IPS-18a (cell line): Measurements from ENCODE around the gene CBY3.
"Not testable (repeated sequence)": the region's sequence is repeated elsewhere in the genome, so short reads cannot be mapped to it uniquely, and the experiment has no call there.

Experiments used
- H3K27ac ChIP-seq: one replicate; pipeline ENCODE4 v1.5.1; 2013; ENCODE audit warnings: low read length
- H3K27me3 ChIP-seq: one replicate; pipeline ENCODE4 v1.6.1; 2013; ENCODE audit warnings: mild to moderate bottlenecking, low read length; ENCODE audit not compliant: control insufficient read depth, insufficient read depth
- H3K36me3 ChIP-seq: one replicate; pipeline ENCODE4 v1.6.1; 2013; ENCODE audit warnings: low read depth, low read length; ENCODE audit not compliant: control insufficient read depth
- H3K4me1 ChIP-seq: one replicate; pipeline ENCODE4 v1.6.1; 2013; ENCODE audit warnings: low read depth, low read length; ENCODE audit not compliant: control insufficient read depth
- H3K4me3 ChIP-seq: one replicate; pipeline ENCODE4 v1.5.1; 2013; ENCODE audit warnings: low read length
- H3K9ac ChIP-seq: one replicate; pipeline ENCODE4 v1.6.1; 2013; ENCODE audit warnings: mild to moderate bottlenecking, low read length, moderate library complexity
- H3K9me3 ChIP-seq: one replicate; pipeline ENCODE4 v1.6.1; 2013; ENCODE audit warnings: low read depth, low read length; ENCODE audit not compliant: control insufficient read depth

CBY3 gene

DNA sequence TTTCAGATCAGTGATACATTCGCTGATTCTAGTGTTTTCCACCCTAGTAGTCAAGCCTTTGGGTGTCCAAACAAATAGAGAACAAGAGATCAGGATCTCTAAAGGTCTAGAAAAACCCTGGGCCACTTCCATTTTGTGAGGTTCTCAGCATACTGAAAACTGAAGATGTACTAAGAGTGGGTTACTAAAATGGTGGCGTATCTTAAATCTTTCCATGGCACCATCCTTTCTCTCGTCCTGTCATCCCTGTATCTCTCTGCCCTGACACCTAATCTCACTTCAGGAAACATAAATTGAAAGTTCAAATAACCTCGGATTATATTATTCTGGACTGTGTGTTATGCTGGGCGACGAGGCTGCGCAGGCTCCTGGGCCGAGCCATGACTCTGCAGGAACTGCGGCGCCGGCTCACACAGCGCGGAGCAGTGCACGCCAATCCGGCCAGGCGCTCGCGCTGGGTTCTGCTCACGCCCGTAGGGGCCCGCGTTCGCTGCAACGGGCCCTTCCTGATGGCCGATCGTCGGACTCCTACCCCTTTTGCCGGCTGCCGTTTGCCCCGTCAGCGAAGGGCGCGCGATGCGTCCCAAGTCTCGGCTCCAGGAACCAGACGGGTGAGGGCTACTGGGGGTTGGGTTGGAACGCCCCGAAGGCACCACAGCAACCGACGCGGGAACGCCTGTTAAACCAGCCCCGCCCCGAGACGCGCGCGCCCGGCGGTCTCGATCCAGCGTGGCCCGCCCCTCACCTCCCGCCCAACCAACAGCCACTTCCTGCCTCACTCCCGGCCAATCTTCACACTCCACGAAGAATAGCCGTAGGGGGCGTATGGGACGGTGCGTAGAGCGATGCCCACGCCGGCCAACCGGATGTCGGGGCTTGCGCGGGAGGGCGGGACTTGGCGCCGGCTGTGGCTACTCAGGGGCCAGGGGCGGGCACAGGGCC, 17.4 kb upstream of the CBY3 start:
- no peaks in the 10 kb centered on the region for H3K9me3 ChIP-seq
- H3K4me1 ChIP-seq = peaks cover 5% of the 10 kb centered on the region
- H3K9ac ChIP-seq = peak overlapping the region; percentile 97
- H3K27me3 ChIP-seq = no peaks in the 10 kb centered on the region
- peaks cover 6% of the 10 kb centered on the region for H3K36me3 ChIP-seq
- peak overlapping the region; percentile 95 for H3K4me3 ChIP-seq
- peak overlapping the region; percentile 92 for H3K27ac ChIP-seq

DNA sequence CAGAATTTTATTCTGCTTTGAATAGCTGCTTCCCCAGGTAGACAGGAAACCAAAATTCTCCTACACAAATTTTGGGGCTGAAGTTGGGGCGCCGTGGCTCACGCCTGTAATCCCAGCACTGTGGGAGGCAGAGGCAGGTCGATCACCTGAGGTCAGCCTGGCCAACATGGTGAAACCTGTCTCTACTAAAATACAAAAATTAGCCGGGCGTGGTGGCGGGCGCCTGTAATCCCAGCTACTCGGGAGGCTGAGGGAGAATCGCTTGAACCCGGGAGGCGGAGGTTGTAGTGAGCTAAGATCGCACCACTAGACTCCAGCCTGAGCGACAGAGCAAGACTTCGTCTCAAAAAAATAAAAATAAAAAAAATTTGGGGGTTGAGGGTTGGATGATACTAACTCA, 16.7 kb upstream of the CBY3 start:
- H3K4me1 ChIP-seq, H3K9me3 ChIP-seq, H3K27me3 ChIP-seq, H3K36me3 ChIP-seq: not testable (repeated sequence)
- Histone ChIP-seq H3K9ac (peak overlapping the region; percentile 97), H3K4me3 (peak overlapping the region; percentile 95), H3K27ac (peak overlapping the region; percentile 92)

GRCh38 chr5:179697108-179697507, 16.3 kb upstream of the CBY3 start:
- Histone ChIP-seq H3K9ac (no peak overlapping the region), H3K27me3 (no peaks in the 10 kb centered on the region), H3K4me3 (no peak overlapping the region), H3K36me3 (peaks cover 6% of the 10 kb centered on the region), H3K27ac (no peak overlapping the region), H3K4me1 (peaks cover 5% of the 10 kb centered on the region), H3K9me3 (no peaks in the 10 kb centered on the region)

DNA sequence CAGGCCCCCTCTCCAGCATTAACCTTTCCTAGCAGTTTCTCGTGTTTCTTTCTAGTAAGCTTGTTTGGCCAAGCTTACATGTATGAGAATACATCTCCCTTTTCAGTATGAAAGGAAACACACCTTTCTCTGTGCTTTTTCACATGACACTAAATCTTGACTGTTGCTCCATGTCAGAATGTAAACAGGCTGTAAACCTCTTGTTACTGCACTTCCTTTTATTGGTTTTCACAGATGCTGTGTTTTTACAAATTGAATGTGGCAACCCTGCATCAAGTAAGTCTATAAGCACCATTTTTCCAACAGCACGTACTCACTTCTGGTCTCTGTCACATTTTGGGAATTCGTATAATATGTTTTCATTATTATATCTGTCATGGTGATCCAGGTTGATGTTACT, 15.8 kb upstream of the CBY3 start:
- Histone ChIP-seq H3K9ac (no peak overlapping the region), H3K27me3 (no peaks in the 10 kb centered on the region), H3K27ac (no peak overlapping the region), H3K36me3 (peaks cover 6% of the 10 kb centered on the region), H3K4me3 (no peak overlapping the region), H3K9me3 (no peaks in the 10 kb centered on the region), H3K4me1 (peaks cover 5% of the 10 kb centered on the region)

- Histone ChIP-seq H3K9me3 (no peaks in the 10 kb centered on the region), H3K4me3 (no peak overlapping the region), H3K27ac (no peak overlapping the region), H3K36me3 (no peaks in the 10 kb centered on the region), H3K9ac (no peak overlapping the region), H3K27me3 (no peaks in the 10 kb centered on the region), H3K4me1 (no peaks in the 10 kb centered on the region)
Observed at GRCh38 chr5:179694561-179694960, 13.7 kb upstream of the CBY3 start.

DNA sequence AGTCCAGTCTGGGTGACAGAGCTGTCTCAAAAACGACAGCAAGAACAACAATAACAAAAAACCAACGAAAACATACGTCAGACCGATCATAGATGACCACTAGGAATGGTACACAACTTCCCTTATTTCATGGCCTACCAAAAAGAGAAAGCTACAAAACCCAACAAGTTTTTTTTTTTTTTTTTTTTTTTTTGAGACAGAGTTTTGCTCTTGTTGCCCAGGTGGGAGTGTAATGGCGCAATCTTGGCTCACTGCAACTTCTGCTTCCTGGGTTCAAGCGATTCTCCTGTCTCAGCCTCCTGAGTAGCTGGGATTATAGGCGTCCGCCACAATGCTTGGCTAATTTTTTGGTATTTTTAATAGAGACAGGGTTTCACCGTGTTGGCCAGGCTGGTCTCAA, 8.4 kb upstream of the CBY3 start:
- H3K4me1 ChIP-seq, H3K9me3 ChIP-seq, H3K27me3 ChIP-seq, H3K27ac ChIP-seq, H3K36me3 ChIP-seq, H3K4me3 ChIP-seq, H3K9ac ChIP-seq: not testable (repeated sequence)

DNA sequence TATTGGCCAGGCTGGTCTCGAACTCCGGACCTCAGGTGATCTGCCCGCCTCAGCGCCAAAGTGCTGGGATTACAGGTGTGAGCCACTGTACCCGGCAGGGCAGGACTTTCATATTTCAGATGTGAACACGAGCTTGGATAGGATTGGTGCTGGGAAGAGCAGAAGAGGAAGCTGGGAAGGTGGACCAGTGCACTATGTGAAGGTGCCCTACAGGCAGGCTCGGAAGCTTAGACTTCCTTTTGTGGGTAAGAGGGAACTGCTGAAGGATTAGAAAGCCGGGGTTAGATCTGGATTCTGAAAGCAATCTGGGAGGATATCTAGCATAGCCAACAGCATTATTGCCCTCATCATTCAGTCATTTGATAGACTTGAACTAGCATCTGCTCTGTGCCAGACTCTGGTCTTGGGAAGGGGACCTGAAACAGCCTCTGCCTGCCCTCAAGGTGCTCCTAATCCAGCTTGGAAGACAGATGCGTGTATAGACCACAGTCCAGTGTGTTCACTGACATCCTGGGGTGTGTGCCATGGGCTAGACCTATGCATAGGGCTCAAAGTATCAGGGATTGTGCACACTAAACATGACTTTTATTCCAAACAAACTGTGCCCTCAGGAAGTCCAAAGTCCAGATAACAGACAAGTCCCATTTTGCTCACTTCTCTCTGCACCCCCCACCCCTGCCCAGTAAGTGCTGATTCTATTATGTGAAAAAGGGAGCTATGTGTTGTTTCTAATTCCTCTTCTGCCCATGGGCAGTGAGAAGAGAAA, 637 bp downstream of the CBY3 start:
- no peak overlapping the region for H3K4me3 ChIP-seq
- no peaks in the 10 kb centered on the region for H3K36me3 ChIP-seq
- H3K9ac ChIP-seq = no peak overlapping the region
- H3K9me3 ChIP-seq = no peaks in the 10 kb centered on the region
- H3K27ac ChIP-seq = no peak overlapping the region
- H3K4me1 ChIP-seq = peaks cover 4% of the 10 kb centered on the region
- H3K27me3 ChIP-seq = no peaks in the 10 kb centered on the region

DNA sequence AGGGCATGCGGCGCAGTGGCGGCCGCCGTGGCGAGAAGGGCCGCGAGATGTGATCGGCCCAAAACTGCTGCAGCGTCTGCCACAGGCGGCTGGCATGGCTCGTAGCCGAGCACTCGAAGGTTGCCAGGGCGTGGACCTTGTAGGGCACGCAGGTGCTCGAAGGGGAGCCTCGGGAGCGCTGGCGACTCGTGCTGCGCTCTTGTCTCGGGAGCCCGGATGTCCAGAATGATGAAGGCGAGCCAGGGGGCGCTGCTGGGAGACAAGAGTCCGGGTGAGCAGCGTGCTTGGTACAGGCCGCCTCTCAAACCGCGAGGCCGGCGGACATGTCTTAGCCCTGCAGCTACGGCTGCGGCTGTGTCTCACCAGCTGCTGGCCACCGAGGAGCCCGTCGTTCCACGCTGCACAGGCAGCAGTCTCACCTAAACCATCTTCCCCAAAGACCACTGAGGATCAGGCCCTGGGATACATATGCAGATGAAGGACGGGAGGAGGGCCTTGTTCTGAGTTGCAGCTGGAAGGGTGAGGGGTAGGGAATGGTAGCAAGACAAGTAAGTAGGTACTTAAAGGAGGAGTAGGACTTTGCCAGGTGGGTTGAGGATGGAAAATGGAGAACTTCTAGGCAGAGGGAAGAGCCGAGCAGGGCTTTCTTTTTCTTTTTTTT, 1.7 kb downstream of the CBY3 start:
- no peaks in the 10 kb centered on the region for H3K9me3 ChIP-seq
- no peaks in the 10 kb centered on the region for H3K27me3 ChIP-seq
- peak overlapping the region; percentile 95 for H3K4me3 ChIP-seq
- H3K27ac ChIP-seq = peak overlapping the region; percentile 69
- peaks cover 4% of the 10 kb centered on the region for H3K4me1 ChIP-seq
- no peaks in the 10 kb centered on the region for H3K36me3 ChIP-seq
- peak overlapping the region; percentile 96 for H3K9ac ChIP-seq

DNA sequence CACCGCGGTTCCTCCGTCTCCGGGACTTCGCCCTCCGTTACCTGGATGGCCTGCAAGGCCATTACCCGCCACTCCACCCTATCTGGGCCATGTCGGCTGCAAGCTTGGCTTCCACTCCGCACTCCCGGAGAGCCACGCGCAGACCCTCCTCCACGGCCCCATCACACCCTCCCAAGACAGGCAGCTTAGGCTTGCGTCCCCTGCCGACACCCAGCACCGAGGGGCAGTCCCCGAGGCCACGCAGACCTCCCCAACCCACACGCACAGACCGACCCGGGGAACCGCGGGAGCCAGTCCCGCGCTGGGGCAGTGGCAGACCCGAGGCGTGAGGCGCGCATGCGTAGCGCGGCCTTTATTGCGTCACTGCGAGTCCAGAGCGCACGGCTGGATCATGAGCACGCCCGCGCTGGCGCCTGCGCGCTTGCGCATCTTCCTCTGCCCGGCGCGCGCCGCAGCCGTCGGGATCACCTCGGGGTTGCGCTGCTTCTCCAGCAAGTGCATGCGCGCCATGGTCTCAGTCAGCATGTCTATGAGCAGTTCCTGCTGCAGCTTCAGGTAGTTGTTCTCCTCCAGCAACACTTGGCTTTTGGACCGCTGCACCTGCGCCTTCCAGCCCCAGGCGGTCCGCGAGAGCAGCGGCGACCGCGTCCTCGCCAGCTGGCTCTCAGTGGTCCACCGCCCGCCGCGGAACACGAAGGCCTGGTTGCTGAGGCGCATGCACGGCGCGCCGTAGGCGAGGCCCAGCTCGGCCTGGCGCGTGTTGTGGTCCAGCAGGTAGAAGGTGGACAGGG, 2.4 kb downstream of the CBY3 start:
- peak overlapping the region; percentile 82 for H3K27ac ChIP-seq
- no peaks in the 10 kb centered on the region for H3K9me3 ChIP-seq
- H3K27me3 ChIP-seq = no peaks in the 10 kb centered on the region
- peaks cover 4% of the 10 kb centered on the region for H3K4me1 ChIP-seq
- no peaks in the 10 kb centered on the region for H3K36me3 ChIP-seq
- H3K4me3 ChIP-seq = peak overlapping the region; percentile 95
- peak overlapping the region; percentile 96 for H3K9ac ChIP-seq

DNA sequence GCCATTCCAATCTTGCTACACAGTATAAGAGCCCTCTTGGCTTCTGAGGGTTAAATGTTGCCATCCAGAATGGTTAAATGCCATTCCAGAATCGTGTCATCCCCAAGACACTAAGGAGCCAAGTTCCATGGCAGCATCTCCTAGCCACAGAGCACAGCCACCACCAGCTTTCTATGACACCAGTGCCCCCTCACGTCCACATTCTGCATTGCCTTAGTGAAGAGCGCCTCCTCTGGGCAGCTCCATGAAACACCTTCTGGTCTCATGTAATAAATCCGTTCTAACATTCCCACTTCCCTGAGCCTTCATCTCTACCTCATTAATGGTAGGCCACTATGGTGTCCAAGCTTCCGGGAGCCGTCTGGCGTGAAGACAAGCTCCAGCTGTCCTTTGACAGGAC, 12.4 kb downstream of the CBY3 start:
- Histone ChIP-seq H3K4me3 (no peak overlapping the region), H3K9ac (no peak overlapping the region), H3K4me1 (no peaks in the 10 kb centered on the region), H3K27ac (no peak overlapping the region), H3K36me3 (peaks cover 5% of the 10 kb centered on the region), H3K27me3 (no peaks in the 10 kb centered on the region), H3K9me3 (no peaks in the 10 kb centered on the region)

- not testable (repeated sequence) for H3K4me3 ChIP-seq, H3K27ac ChIP-seq, H3K27me3 ChIP-seq, H3K9ac ChIP-seq, H3K4me1 ChIP-seq, H3K36me3 ChIP-seq, H3K9me3 ChIP-seq
Observed at GRCh38 chr5:179661647-179662046, 19.2 kb downstream of the CBY3 start.
